Breast epithelium (tissue), 4 donors: ENCODE data around the gene PLAU. TPM values are rescaled to one million over a fixed set of nuclear protein-coding genes. Genes with fewer than 3 reads are reported as not detected.
A peak's percentile ranks its signal among the peaks of the same experiment; 100 is the strongest.

Experiments used
- DNase-seq, 2 donors: peaks; one replicate each; pipeline ENCODE4 v3.0.0-alpha.2; 2019; ENCODE audit warnings: low spot score in 2 of 2
- H3K27ac ChIP-seq, 2 donors: fragments of 200-600 bp; sonication (generic) in 1 of 2; one replicate each; pipeline ENCODE4 v1.5.1; 2016 to 2019; ENCODE audit warnings: mild to moderate bottlenecking in 1 of 2
- H3K27me3 ChIP-seq, 2 donors: fragments of 200-600 bp; sonication (generic) in 1 of 2; one replicate each; pipeline versions ENCODE4 v1.5.1 to v1.6.0; 2017 to 2019; ENCODE audit warnings: control low read depth in 1 of 2, mild to moderate bottlenecking in 1 of 2
- H3K36me3 ChIP-seq: fragments of 200-600 bp; one replicate; pipeline ENCODE4 v1.5.1; 2019
- H3K4me1 ChIP-seq, 2 donors: fragments of 200-600 bp; sonication (generic); one replicate each; pipeline ENCODE4 v1.5.1; 2016 to 2019; ENCODE audit warnings: control low read depth in 1 of 2
- H3K4me3 ChIP-seq, 3 donors: fragments of 200-600 bp; sonication (generic); 1 replicate in 2 of 3; 2 replicates in 1 of 3; pipeline ENCODE4 v1.5.1; 2016 to 2019; ENCODE audit warnings: mild to moderate bottlenecking in 3 of 3, moderate library complexity in 2 of 3
- H3K9me3 ChIP-seq, 2 donors: fragments of 200-600 bp; sonication (generic) in 1 of 2; one replicate each; pipeline ENCODE4 v1.5.1; 2016 to 2019; ENCODE audit warnings: control low read depth in 1 of 2
- POLR2A ChIP-seq: fragments of 450-650 bp; IDR thresholded peaks from one replicate; pipeline ENCODE4 v1.6.1; 2016; ENCODE audit warnings: antibody characterized with exemption, mild to moderate bottlenecking, moderate library complexity
- POLR2AphosphoS5 ChIP-seq, 3 donors: sonication (generic); formaldehyde crosslinking; IDR thresholded peaks; one replicate each; pipeline ENCODE4 v1.6.1; 2017; ENCODE audit warnings: antibody characterized with exemption in 3 of 3
- intact Hi-C: fragments of 100-400 bp; cut with DNase I; formaldehyde crosslinking; loops from one replicate; pipeline ENCODE4 v1.15.1; 2023; ENCODE audit warnings: low total_unique reads
- total RNA-seq, 3 donors: library from RNA; depleted of rRNA; stranded (reverse); fragments of >200 nt; gene quantifications; one replicate each; pipeline ENCODE4 v1.1.0, GENCODE V29; 2016
- TF ChIP-seq, protein P1 (sequence below), 3 donors: fragments of 450-650 bp; IDR thresholded peaks; one replicate each; pipeline ENCODE4 v1.5.1; 2016 to 2017; ENCODE audit warnings: antibody characterized with exemption in 3 of 3, mild to moderate bottlenecking in 3 of 3, moderate library complexity in 3 of 3

Gene PLAU
- total RNA-seq, 3 donors from 2014 or later, result 4.2 to 11.0 (median 5.2) TPM

DNA sequence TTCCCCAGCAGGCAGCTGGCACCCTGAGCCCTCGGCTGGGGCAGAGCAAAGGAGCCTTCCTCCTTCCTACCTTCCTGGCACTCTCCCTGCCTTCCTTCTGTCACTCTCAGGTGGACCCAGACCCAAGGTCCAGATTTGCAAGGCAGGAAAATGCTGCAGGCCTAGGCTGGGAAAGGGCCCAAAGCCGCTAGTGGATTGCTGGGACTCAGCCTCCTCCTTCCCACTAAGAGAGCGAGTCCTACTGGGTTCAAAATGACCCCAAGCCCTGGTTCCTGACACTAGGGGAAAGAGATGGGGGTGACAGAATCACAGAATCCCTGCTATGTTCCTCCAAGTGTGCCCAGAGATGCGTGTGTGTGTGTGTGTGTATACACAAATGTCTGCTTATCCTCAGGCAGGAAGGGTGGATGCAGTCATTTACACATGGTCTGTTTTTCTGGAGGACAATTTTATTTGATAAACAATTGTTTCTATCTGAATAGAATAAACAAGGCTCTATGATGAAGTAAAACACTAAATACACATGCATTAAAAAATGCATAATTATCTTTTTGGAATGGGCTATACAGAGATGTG lies 1.3 kb upstream of the PLAU start:
- intact Hi-C loops, result no loop called here

DNA sequence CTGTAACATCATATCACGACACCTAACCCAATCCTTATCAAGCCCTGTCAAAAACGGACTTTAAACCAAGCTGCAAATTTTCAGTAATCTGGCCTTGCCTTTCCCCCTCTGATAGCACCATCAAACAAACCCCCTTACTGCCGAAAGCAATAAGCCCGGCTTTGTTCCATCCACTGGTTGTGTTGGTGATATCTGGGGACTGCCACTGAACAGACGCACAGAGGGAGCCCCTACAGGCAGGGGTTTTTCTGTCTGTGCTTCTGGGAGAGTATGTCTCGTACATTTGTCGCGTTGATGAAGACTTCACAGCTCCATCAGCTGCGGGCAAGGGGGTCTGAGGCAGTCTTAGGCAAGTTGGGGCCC lies 550 bp upstream of the PLAU start:
- intact Hi-C loops, result no loop called here
- H3K27ac ChIP-seq, result peak overlapping the region; percentile 79 to 80
- H3K9me3 ChIP-seq, result no peaks in the 10 kb centered on the region
- no peak for DNase-seq
- H3K36me3 ChIP-seq, result no peaks in the 10 kb centered on the region
- peak overlapping the region; percentile 67 to 92 (median 77) for H3K4me3 ChIP-seq
- peaks cover 0 to 8% of the 10 kb centered on the region in 2 donors for H3K4me1 ChIP-seq
- H3K27me3 ChIP-seq, result no peaks in the 10 kb centered on the region
- TF ChIP-seq, protein P1, sequence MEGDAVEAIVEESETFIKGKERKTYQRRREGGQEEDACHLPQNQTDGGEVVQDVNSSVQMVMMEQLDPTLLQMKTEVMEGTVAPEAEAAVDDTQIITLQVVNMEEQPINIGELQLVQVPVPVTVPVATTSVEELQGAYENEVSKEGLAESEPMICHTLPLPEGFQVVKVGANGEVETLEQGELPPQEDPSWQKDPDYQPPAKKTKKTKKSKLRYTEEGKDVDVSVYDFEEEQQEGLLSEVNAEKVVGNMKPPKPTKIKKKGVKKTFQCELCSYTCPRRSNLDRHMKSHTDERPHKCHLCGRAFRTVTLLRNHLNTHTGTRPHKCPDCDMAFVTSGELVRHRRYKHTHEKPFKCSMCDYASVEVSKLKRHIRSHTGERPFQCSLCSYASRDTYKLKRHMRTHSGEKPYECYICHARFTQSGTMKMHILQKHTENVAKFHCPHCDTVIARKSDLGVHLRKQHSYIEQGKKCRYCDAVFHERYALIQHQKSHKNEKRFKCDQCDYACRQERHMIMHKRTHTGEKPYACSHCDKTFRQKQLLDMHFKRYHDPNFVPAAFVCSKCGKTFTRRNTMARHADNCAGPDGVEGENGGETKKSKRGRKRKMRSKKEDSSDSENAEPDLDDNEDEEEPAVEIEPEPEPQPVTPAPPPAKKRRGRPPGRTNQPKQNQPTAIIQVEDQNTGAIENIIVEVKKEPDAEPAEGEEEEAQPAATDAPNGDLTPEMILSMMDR (IDR thresholded peaks at IDR 0.05), result no peak
- no peak for TF ChIP-seq POLR2A
- TF ChIP-seq POLR2AphosphoS5 (IDR thresholded peaks at IDR 0.05), result no peak

More for the DNA sequence above, 1.3 kb upstream of the PLAU start:
- H3K4me1 ChIP-seq, result peaks cover 0 to 8% of the 10 kb centered on the region in 2 donors
- H3K27ac ChIP-seq, result peak overlapping the region; percentile 54 to 76
- H3K36me3 ChIP-seq, result no peaks in the 10 kb centered on the region
- no peaks in the 10 kb centered on the region for H3K9me3 ChIP-seq
- TF ChIP-seq POLR2A (no peak), POLR2AphosphoS5 (IDR thresholded peaks at IDR 0.05) (no peak)
- TF ChIP-seq, protein P1 (IDR thresholded peaks at IDR 0.05), result no peak
- H3K27me3 ChIP-seq, result no peaks in the 10 kb centered on the region
- H3K4me3 ChIP-seq, result no peak overlapping the region
- DNase-seq, result no peak

DNA sequence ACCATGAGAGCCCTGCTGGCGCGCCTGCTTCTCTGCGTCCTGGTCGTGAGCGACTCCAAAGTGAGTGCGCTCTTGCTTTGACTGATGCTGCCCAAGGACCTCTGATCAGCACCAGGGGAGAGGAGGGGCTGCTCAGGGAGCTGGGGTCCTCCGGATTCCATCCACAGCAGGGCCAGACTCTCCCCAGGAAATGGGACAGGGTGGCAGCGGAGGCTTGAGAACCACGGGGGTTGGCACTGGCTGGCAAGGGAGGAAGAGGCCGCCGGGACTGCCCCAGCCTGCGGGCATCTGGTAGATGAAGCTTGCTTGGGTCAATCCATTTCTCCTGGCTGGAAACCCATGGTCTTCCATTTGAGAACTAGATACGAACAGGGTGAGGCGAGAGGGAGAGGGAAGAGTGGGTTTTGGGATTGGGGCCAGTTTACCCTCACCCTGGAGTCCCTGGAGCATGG lies 647 bp downstream of the PLAU start:
- intact Hi-C loops, result no loop called here
- no peaks in the 10 kb centered on the region for H3K27me3 ChIP-seq
- peak overlapping the region; percentile 79 to 80 for H3K27ac ChIP-seq
- DNase-seq, result no peak
- H3K4me3 ChIP-seq, result peak overlapping the region; percentile 67 to 92 (median 77)
- no peaks in the 10 kb centered on the region for H3K36me3 ChIP-seq
- peaks cover 0 to 8% of the 10 kb centered on the region in 2 donors for H3K4me1 ChIP-seq
- no peaks in the 10 kb centered on the region for H3K9me3 ChIP-seq
- TF ChIP-seq, protein P1 (IDR thresholded peaks at IDR 0.05), result no peak
- no peak for TF ChIP-seq POLR2A
- no peak for TF ChIP-seq POLR2AphosphoS5 (IDR thresholded peaks at IDR 0.05)

DNA sequence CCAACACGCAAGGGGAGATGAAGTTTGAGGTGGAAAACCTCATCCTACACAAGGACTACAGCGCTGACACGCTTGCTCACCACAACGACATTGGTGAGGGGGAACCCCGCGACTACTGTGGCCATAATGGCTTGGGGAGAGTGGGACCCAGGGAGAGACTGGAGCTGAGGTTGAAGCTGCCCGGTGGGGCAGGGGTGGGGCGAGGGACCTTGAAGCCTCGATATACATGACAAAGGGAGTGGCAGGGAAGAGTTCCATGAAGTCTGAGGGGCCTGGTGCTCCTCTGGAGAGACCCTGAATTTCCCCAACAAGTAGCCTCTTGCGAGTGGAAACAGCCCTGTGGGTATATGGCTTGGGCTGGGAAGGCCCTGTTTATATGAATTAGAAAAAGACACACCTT lies 3.1 kb downstream of the PLAU start:
- intact Hi-C loops, result no loop called here
- Histone ChIP-seq H3K9me3 (no peaks in the 10 kb centered on the region), H3K4me3 (no peak overlapping the region), H3K36me3 (no peaks in the 10 kb centered on the region), H3K27me3 (no peaks in the 10 kb centered on the region), H3K27ac (peak overlapping the region; percentile 38 to 72), H3K4me1 (peaks cover 0 to 8% of the 10 kb centered on the region in 2 donors)
- no peak for TF ChIP-seq POLR2A
- TF ChIP-seq, protein P1 (IDR thresholded peaks at IDR 0.05), result no peak
- no peak for TF ChIP-seq POLR2AphosphoS5 (IDR thresholded peaks at IDR 0.05)
- DNase-seq, result no peak

DNA sequence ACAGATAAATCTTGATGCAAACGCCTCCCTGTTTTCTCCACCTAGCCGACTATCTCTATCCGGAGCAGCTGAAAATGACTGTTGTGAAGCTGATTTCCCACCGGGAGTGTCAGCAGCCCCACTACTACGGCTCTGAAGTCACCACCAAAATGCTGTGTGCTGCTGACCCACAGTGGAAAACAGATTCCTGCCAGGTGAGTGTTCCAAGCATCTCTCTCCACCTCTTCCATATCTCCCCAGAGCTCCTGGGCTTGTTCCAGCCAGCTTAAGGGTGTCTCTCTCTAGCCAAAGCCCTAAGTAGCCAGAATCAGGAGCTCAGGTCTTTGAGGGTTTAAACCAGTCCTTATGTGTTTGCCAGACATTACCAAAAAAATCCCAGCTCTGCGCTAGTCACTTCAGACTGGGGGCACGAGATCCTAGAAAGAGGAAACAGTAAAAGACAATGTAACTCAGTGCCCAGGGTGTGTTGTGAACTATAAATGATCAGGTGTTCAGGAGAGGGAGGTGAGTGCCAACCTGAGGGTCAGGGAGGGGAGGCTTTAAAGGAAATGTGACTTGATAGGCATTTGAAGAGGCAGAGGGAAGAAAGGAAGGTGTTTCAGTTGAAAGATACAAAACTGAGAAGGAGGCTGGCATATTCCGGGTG lies 4.4 kb downstream of the PLAU start:
- intact Hi-C loops, result no loop called here
- DNase-seq, result no peak
- H3K36me3 ChIP-seq, result no peaks in the 10 kb centered on the region
- no peak overlapping the region for H3K4me3 ChIP-seq
- H3K9me3 ChIP-seq, result no peaks in the 10 kb centered on the region
- no peaks in the 10 kb centered on the region for H3K27me3 ChIP-seq
- H3K27ac ChIP-seq, result peak overlapping the region; percentile 57 to 72
- H3K4me1 ChIP-seq, result peaks cover 0 to 8% of the 10 kb centered on the region in 2 donors
- TF ChIP-seq POLR2A (no peak), POLR2AphosphoS5 (IDR thresholded peaks at IDR 0.05) (no peak)
- TF ChIP-seq, protein P1 (IDR thresholded peaks at IDR 0.05), result no peak
